GF-D8 (cell line): ENCODE results near the gene CNGA3.

ENCODE experiments used
- DNase-seq: peaks from one replicate; lab custom pipeline; 2025; lab: John Stamatoyannopoulos, UW

CNGA3 gene

DNA sequence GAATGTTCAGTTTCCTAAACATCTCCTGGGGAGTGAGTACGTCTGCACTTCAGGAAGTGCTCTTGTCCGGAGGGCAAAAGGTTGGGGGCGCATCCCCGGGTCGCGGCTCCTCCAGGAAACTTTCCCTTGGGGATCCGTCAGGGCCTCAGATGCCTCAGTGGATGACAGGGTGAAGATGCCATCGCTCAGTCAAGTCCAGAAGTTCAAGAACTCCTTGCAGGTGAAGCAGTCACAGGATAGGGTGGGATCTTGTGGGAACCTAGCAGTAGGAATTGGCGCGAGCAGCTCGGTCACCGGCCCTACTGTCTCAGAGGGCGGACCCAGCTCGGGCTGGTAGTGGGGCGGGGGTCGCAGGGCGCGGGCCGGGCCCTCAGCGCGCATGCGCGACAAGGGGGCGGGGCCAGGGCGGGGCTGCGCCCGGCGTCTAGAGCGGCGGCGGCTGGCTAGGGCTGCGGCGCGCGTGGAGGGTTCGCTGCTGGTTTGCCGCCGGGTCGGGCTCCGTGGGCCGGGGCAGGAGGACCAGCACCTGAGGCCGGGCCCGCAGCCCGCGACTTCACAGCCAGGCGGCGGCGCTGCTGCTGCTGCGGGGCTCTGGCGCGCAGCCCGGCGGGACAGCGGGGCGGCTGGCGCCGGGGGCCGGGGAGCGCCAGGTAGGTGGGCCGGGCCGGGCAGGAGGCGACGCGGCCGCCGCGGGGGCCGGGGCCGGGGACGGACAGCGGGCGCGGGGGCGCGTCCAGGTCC lies 98.3 kb downstream of the CNGA3 start, which contains the start of gene INPP4A:
INPP4A (plus strand) TSS at position 423 of the 741 bp plus-strand sequence. CDS start 75,191 bp downstream, outside the sequence.
- DNase-seq, result no peak

GRCh38 chr2:98445177-98445682 lies 99.0 kb downstream of the CNGA3 start:
- DNase-seq, result no peak

- no peak for DNase-seq
Observed at GRCh38 chr2:98445683-98446581, 99.7 kb downstream of the CNGA3 start.

DNA sequence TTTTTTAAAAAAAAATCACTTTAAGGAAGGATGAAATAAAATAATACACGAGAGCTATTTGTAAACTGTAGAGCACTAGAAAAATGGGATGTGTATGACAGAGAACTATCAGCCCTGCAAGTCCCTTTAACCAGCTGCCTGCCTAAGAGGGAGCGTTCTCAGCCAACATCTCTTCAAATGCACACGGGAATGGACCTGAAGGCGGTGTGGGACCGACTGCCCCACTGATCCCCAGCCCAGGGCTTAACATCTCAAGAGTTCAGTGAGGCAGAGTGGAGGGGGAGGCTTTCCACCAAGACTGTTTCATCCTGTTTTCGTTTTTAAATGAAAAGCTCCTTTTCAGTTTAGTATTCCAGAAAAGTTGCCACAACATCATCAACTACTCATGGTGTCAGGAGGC lies 100.6 kb downstream of the CNGA3 start:
- no peak for DNase-seq
